Ovary (tissue), 3 donors: ENCODE measurements around the gene TOR1B.

Source experiments
- POLR2A ChIP-seq: fragments of 450-650 bp; IDR thresholded peaks from one replicate; pipeline ENCODE4 v1.6.1; 2017; ENCODE audit warnings: antibody characterized with exemption, mild to moderate bottlenecking, moderate library complexity
- TF ChIP-seq, protein P1 (sequence below), 3 donors: fragments of 450-650 bp in 2 of 3; fragments of 200-600 bp in 1 of 3; IDR thresholded peaks; one replicate each; pipeline versions ENCODE4 v1.5.1 to v1.8.0; 2016 to 2022; ENCODE audit warnings: antibody characterized with exemption in 3 of 3, mild to moderate bottlenecking in 1 of 3
- donor health status: DM: no; HTN: no; CAD: no.

DNA sequence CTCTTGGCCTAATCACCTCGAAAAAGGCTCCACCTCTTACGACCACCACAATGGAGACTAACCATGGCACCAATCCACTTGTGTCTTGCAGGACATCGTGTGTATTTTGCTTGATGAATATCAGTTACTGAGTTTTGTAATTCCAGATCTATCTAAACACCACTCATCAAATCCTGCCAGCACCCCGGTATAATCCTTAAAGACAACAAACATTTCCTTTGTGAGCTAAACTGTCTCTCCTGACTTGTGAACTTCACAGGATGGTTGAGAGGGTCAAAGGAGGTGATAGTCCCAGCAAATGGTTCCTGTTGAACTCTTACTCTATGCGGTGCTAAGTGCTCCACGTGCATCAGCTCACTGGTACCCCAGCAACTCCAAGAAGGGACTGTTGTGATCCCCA, 4.0 kb upstream of the TOR1B start:
- TF ChIP-seq, protein P1, sequence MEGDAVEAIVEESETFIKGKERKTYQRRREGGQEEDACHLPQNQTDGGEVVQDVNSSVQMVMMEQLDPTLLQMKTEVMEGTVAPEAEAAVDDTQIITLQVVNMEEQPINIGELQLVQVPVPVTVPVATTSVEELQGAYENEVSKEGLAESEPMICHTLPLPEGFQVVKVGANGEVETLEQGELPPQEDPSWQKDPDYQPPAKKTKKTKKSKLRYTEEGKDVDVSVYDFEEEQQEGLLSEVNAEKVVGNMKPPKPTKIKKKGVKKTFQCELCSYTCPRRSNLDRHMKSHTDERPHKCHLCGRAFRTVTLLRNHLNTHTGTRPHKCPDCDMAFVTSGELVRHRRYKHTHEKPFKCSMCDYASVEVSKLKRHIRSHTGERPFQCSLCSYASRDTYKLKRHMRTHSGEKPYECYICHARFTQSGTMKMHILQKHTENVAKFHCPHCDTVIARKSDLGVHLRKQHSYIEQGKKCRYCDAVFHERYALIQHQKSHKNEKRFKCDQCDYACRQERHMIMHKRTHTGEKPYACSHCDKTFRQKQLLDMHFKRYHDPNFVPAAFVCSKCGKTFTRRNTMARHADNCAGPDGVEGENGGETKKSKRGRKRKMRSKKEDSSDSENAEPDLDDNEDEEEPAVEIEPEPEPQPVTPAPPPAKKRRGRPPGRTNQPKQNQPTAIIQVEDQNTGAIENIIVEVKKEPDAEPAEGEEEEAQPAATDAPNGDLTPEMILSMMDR (IDR thresholded peaks at IDR 0.05) = no peak
- no peak for TF ChIP-seq POLR2A
